HepG2 (cell line): ENCODE results near the gene USP35. TPM values are rescaled to one million over a fixed set of nuclear protein-coding genes. Genes with fewer than 3 reads are reported as not detected.
A peak's percentile ranks its signal among the peaks of the same experiment; 100 is the strongest.

Experiments used
- DDIT3 ChIP-seq: sonication (generic); formaldehyde crosslinking; IDR thresholded peaks from 2 replicates; pipeline ENCODE4 v1.4.0; 2020; ENCODE audit warnings: mild to moderate bottlenecking, missing genetic modification reagents
- GZF1 ChIP-seq: sonication (generic); formaldehyde crosslinking; IDR thresholded peaks from 2 replicates; pipeline ENCODE4 v1.5.1; 2020; ENCODE audit warnings: mild to moderate bottlenecking, missing genetic modification reagents
- HIC2 ChIP-seq: sonication (generic); formaldehyde crosslinking; IDR thresholded peaks from 2 replicates; pipeline ENCODE4 v1.9.0; 2022; ENCODE audit warnings: low read depth, missing genetic modification reagents
- KAT7 ChIP-seq: IDR thresholded peaks from 2 replicates; pipeline ENCODE4 v1.6.1; 2018; ENCODE audit warnings: borderline replicate concordance, missing compliant biosample characterization
- POLR2G ChIP-seq: fragments of 200-400 bp; formaldehyde crosslinking; IDR thresholded peaks from 2 replicates; pipeline ENCODE4 v1.6.1; 2018; ENCODE audit warnings: mild to moderate bottlenecking, low read depth, low read length, moderate library complexity
- RARG ChIP-seq: sonication (generic); formaldehyde crosslinking; IDR thresholded peaks from 2 replicates; pipeline ENCODE4 v1.4.0; 2020; ENCODE audit warnings: low read depth, mild to moderate bottlenecking, missing genetic modification reagents
- RORA ChIP-seq: sonication (generic); formaldehyde crosslinking; IDR thresholded peaks from 2 replicates; pipeline ENCODE4 v1.5.0; 2020; ENCODE audit warnings: mild to moderate bottlenecking, missing genetic modification reagents, moderate library complexity
- SETDB1 ChIP-seq: sonication (generic); formaldehyde crosslinking; IDR thresholded peaks from 2 replicates; pipeline ENCODE4 v1.5.1; 2020; ENCODE audit warnings: missing genetic modification reagents, mild to moderate bottlenecking, borderline replicate concordance
- SRY ChIP-seq: sonication (generic); formaldehyde crosslinking; IDR thresholded peaks from 2 replicates; pipeline ENCODE4 v1.8.0; 2022; ENCODE audit warnings: mild to moderate bottlenecking, missing genetic modification reagents
- TBL1XR1 ChIP-seq: fragments of 150-350 bp; IDR thresholded peaks from 2 replicates; pipeline ENCODE4 v1.6.1; 2014; ENCODE audit warnings: borderline replicate concordance, low read length; ENCODE audit not compliant: partially characterized antibody
- TCF7L2 ChIP-seq: IDR thresholded peaks from 2 replicates; pipeline ENCODE4 v1.6.1; 2011; ENCODE audit warnings: mild to moderate bottlenecking, low read depth, low read length, moderate library complexity
- TIGD3 ChIP-seq: sonication (generic); formaldehyde crosslinking; IDR thresholded peaks from 2 replicates; pipeline ENCODE4 v1.5.1; 2020; ENCODE audit warnings: mild to moderate bottlenecking, missing genetic modification reagents, borderline replicate concordance
- TOE1 ChIP-seq: sonication (generic); formaldehyde crosslinking; IDR thresholded peaks from 2 replicates; pipeline ENCODE4 v1.4.0; 2020; ENCODE audit warnings: mild to moderate bottlenecking, missing genetic modification reagents
- ZBTB26 ChIP-seq: IDR thresholded peaks from 2 replicates; pipeline ENCODE4 v1.6.1; 2016; ENCODE audit warnings: missing compliant biosample characterization, missing genetic modification reagents, borderline replicate concordance
- ZFX ChIP-seq: sonication (generic); formaldehyde crosslinking; IDR thresholded peaks from 2 replicates; pipeline ENCODE4 v1.4.0; 2020; ENCODE audit warnings: mild to moderate bottlenecking, low read depth, missing genetic modification reagents, moderate library complexity
- ZMYM3 ChIP-seq: sonication (generic); formaldehyde crosslinking; IDR thresholded peaks from 2 replicates; pipeline ENCODE4 v1.5.1; 2020; ENCODE audit warnings: mild to moderate bottlenecking, missing genetic modification reagents
- ZNF230 ChIP-seq: sonication (generic); formaldehyde crosslinking; IDR thresholded peaks from 2 replicates; pipeline ENCODE4 v1.4.0; 2020; ENCODE audit warnings: mild to moderate bottlenecking, missing genetic modification reagents
- ZNF275 ChIP-seq: sonication (generic); formaldehyde crosslinking; IDR thresholded peaks from 2 replicates; pipeline ENCODE4 v1.8.0; 2022; ENCODE audit warnings: missing genetic modification reagents, mild to moderate bottlenecking, inconsistent platforms, borderline replicate concordance
- ZNF709 ChIP-seq: sonication (generic); formaldehyde crosslinking; IDR thresholded peaks from 2 replicates; pipeline ENCODE4 v1.5.0; 2020; ENCODE audit warnings: mild to moderate bottlenecking, missing genetic modification reagents
- ZSCAN12 ChIP-seq: sonication (generic); formaldehyde crosslinking; IDR thresholded peaks from 2 replicates; pipeline ENCODE4 v1.9.0; 2021; ENCODE audit warnings: mild to moderate bottlenecking, missing genetic modification reagents
- ZSCAN30 ChIP-seq: sonication (generic); formaldehyde crosslinking; IDR thresholded peaks from 2 replicates; pipeline ENCODE4 v1.5.0; 2020; ENCODE audit warnings: mild to moderate bottlenecking, missing genetic modification reagents
- polyA plus RNA-seq, 8 experiments: library from polyadenylated mRNA; depleted of rRNA in 3 of 8; stranded (reverse) in 7 of 8; unstranded in 1 of 8; fragments of >200 nt; fragmentation: Illumina TruSeq in 4 of 8; extraction: Trizol in 4 of 8; gene quantifications; 2 replicates each; pipeline versions ENCODE4 v1.2.1 to v1.2.3, GENCODE V29; 2011 to 2016; ENCODE audit warnings: low read depth in 4 of 8, missing spikeins in 1 of 8, mixed read lengths in 1 of 8; ENCODE audit not compliant: insufficient read depth in 1 of 8
- total RNA-seq, 5 experiments: library from RNA; depleted of rRNA; stranded (reverse); fragments of >200 nt; fragmentation: Illumina TruSeq; extraction: Trizol; gene quantifications; 2 replicates each; pipeline ENCODE4 v1.2.3, GENCODE V29; 2016; ENCODE audit warnings: low read depth in 1 of 5

Gene USP35
- total and polyA plus RNA-seq, 2 of the 13 experiments (the other 11 are each of a cell fraction or from before 2014, with no cell fraction given): 4.6 to 7.7 TPM

GRCh38 chr11:78170874-78171549 is 17.7 kb upstream of the USP35 start (continued):
- TF ChIP-seq TBL1XR1: peak; percentile 50
- no peak; the same call in 1 of the 2 replicates for TF ChIP-seq HIC2 (CRISPR knock-in tag)
- no peak for TF ChIP-seq SRY
- TF ChIP-seq ZNF709 (CRISPR knock-in tag): no peak
- peak; percentile 59; the same call in 1 of the 2 replicates for TF ChIP-seq ZMYM3 (CRISPR knock-in tag)
- TF ChIP-seq ZNF230: no peak
- no peak for TF ChIP-seq TOE1
- no peak for TF ChIP-seq POLR2G
- no peak for TF ChIP-seq GZF1 (CRISPR knock-in tag)
- no peak for TF ChIP-seq RARG (CRISPR knock-in tag)
- TF ChIP-seq RORA (CRISPR knock-in tag): no peak
- TF ChIP-seq ZSCAN30 (CRISPR knock-in tag): no peak
- TF ChIP-seq SETDB1 (CRISPR knock-in tag): no peak
- no peak for TF ChIP-seq TIGD3
- TF ChIP-seq KAT7: no peak
- TF ChIP-seq ZFX (CRISPR knock-in tag): no peak
- no peak for TF ChIP-seq ZBTB26 (CRISPR knock-in tag)
- TF ChIP-seq TCF7L2: no peak
- no peak for TF ChIP-seq DDIT3 (CRISPR knock-in tag)
- no peak for TF ChIP-seq ZNF275 (CRISPR knock-in tag)
- no peak for TF ChIP-seq ZSCAN12 (CRISPR knock-in tag)
